Heart left ventricle (tissue), 16 donors: ENCODE measurements around the gene VPS26B. TPM values are rescaled to one million over a fixed set of nuclear protein-coding genes. Genes with fewer than 3 reads are reported as not detected.
"Not testable (repeated sequence)": the region's sequence is repeated elsewhere in the genome, so short reads cannot be mapped to it uniquely, and the experiment has no call there.

Experiments used
- ATAC-seq, 4 donors: fragments of 200-7000 bp; cut with Tn5 transposase; one replicate each; pipeline ENCODE4 v1.9.1; 2020 to 2022; ENCODE audit warnings: moderate library complexity in 4 of 4, mild to moderate bottlenecking in 3 of 4, moderate number of reproducible peaks in 1 of 4
- DNase-seq, 5 donors: peaks; one replicate each; pipeline ENCODE4 v3.0.0-alpha.2; 2020
- H3K27ac ChIP-seq, 12 donors: fragments of 200-600 bp; sonication (generic) in 4 of 12; one replicate each; pipeline versions ENCODE4 v1.5.0 to v1.8.0; 2016 to 2022; ENCODE audit warnings: mild to moderate bottlenecking in 2 of 12
- H3K27me3 ChIP-seq, 9 donors: fragments of 200-600 bp; sonication (generic) in 2 of 9; one replicate each; pipeline versions ENCODE4 v1.5.1 to v1.8.0; 2016 to 2022; ENCODE audit warnings: mild to moderate bottlenecking in 3 of 9
- H3K36me3 ChIP-seq, 9 donors: fragments of 200-600 bp; sonication (generic) in 2 of 9; one replicate each; pipeline versions ENCODE4 v1.5.0 to v1.8.0; 2018 to 2022; ENCODE audit warnings: mild to moderate bottlenecking in 2 of 9
- H3K4me1 ChIP-seq, 12 donors: fragments of 200-600 bp; sonication (generic) in 4 of 12; one replicate each; pipeline versions ENCODE4 v1.5.0 to v1.8.0; 2016 to 2022; ENCODE audit warnings: mild to moderate bottlenecking in 3 of 12
- H3K4me3 ChIP-seq, 12 donors: fragments of 200-600 bp; sonication (generic) in 4 of 12; one replicate each; pipeline versions ENCODE4 v1.5.0 to v1.8.0; 2017 to 2022; ENCODE audit warnings: mild to moderate bottlenecking in 9 of 12, moderate library complexity in 4 of 12
- H3K9me3 ChIP-seq, 12 donors: fragments of 200-600 bp; sonication (generic) in 4 of 12; one replicate each; pipeline versions ENCODE4 v1.5.0 to v1.8.0; 2016 to 2022; ENCODE audit warnings: mild to moderate bottlenecking in 1 of 12
- CTCF ChIP-seq, 12 donors: fragments of 200-600 bp; sonication (generic) in 4 of 12; IDR thresholded peaks; one replicate each; pipeline versions ENCODE4 v1.5.0 to v1.8.0; 2018 to 2022; ENCODE audit warnings: antibody characterized with exemption in 12 of 12, mild to moderate bottlenecking in 5 of 12
- POLR2A ChIP-seq, 2 donors: fragments of 450-650 bp; IDR thresholded peaks; one replicate each; pipeline ENCODE4 v1.6.1; 2017; ENCODE audit warnings: antibody characterized with exemption in 2 of 2, mild to moderate bottlenecking in 2 of 2, moderate library complexity in 2 of 2
- WGBS, 4 donors: extraction: QIAGEN DNeasy Blood & Tissue Kit in 2 of 4; methylation state at CpG; one replicate each; pipeline versions ENCODE4 v1.1.5 to v1.1.7; 2013 to 2018; 5-methylcytosine and 5-hydroxymethylcytosine counted together
- intact Hi-C, 10 donors: fragments of 100-400 bp; cut with DNase I; formaldehyde crosslinking; loops; one replicate each; pipeline versions ENCODE4 v1.11.1 to v1.14.2; 2022
- polyA plus RNA-seq, 2 donors: library from polyadenylated mRNA; stranded (reverse); fragments of 200-250 nt; gene quantifications; one replicate each; pipeline ENCODE4 v1.2.3, GENCODE V29; 2013
- total RNA-seq, 9 donors: library from RNA; depleted of rRNA in 2 of 9; stranded (reverse); fragments of >200 nt in 2 of 9; fragmentation: NEBNext Ultra II Directional in 3 of 9; extraction: Animal tissue kit (Norgen Biotek cat#: 25700) in 3 of 9; gene quantifications; one replicate each; pipeline versions ENCODE4 v1.1.0 to v1.2.4, GENCODE V29; 2016 to 2023
- donor health status: ischemic (EF 13 %, LVEDD 7.1; RV severe dilation, severe dysfunction).
- donor health status: healthy with polysubstance abuse.
- donor health status: DM: no; HTN: yes; CAD: no.
- donor health status: DM: no; HTN: no; CAD: no.
- donor health status: ischemic (EF 25% LVEDD 6.9; RV normal size, moderate dysfunction).
- donor health status: ischemic (EF 25% LVEDD 5.7; RV mildly dilated, moderate dysfunction).
- donor health status: healthy.
- donor health status: DM: yes; HTN: yes; CAD: no.
- donor health status: ischemic (EF 35%, LVEDD 5.7; RV mildly dilated, moderate dysfunction).
- donor health status: nonischemic (EF 11% LVEDD 7.7; RV severe dilation, severe dysfunction).
- donor health status: DM: yes; HTN: yes; CAD: no.
- donor health status: PGD.
- donor health status: ischemic (EF 29% LVEDD 5.4; RV normal size, mild dysfunction).
- donor health status: nonischemic (EF 23%, LVEDD 6.1; RV moderate dilation, normal function).

Gene VPS26B
- total and polyA plus RNA-seq, 11 donors, result 19.6 to 49.6 (median 37.7) TPM

GRCh38 chr11:134181707-134182106, 42.8 kb upstream of the VPS26B start:
- TF ChIP-seq POLR2A (IDR thresholded peaks at IDR 0.05) (no peak), CTCF (IDR thresholded peaks at IDR 0.05) (no peak)
- DNase-seq, result peak in 1 of 5 donors; percentile 29
- peaks cover 0 to 5% (median 0%) of the 10 kb centered on the region in 12 donors for H3K4me1 ChIP-seq
- ATAC-seq, result peak in 3 of 4 donors; percentile 60 to 78 (median 65)
- no peaks in the 10 kb centered on the region for H3K9me3 ChIP-seq
- H3K27ac ChIP-seq, result no peak overlapping the region
- H3K27me3 ChIP-seq, result no peaks in the 10 kb centered on the region
- intact Hi-C loops, result no loop called here
- 56 to 63% (median 63%) methylated on average over 4 of the region's 4 CpGs for WGBS, 4 donors
- peaks cover 0 to 90% (median 56%) of the 10 kb centered on the region in 9 donors for H3K36me3 ChIP-seq
- no peak overlapping the region for H3K4me3 ChIP-seq

DNA sequence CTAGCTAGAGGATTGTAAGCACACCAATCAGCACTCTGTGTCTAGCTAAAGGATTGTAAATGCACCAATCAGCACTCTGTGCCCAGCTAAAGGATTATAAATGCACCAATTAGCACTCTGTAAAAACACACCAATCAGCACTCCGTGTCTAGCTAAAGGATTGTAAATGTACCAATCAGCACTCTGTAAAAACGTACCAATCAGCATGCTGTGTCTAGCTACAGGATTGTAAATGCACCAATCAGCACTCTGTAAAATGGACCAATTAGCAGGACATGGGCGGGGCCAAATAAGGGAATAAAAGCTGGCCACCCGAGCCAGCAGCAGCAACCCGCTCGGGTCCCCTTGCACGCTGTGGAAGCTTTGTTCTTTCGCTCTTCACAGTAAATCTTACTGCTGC, 36.4 kb upstream of the VPS26B start:
- H3K27me3 ChIP-seq, DNase-seq, intact Hi-C loops, H3K4me3 ChIP-seq, H3K9me3 ChIP-seq, ATAC-seq, H3K27ac ChIP-seq, H3K4me1 ChIP-seq: not testable (repeated sequence)
- WGBS, 4 donors, result 97 to 99% (median 98%) methylated on average over 8 of the region's 8 CpGs
- peaks cover 0 to 92% (median 71%) of the 10 kb centered on the region in 9 donors for H3K36me3 ChIP-seq

DNA sequence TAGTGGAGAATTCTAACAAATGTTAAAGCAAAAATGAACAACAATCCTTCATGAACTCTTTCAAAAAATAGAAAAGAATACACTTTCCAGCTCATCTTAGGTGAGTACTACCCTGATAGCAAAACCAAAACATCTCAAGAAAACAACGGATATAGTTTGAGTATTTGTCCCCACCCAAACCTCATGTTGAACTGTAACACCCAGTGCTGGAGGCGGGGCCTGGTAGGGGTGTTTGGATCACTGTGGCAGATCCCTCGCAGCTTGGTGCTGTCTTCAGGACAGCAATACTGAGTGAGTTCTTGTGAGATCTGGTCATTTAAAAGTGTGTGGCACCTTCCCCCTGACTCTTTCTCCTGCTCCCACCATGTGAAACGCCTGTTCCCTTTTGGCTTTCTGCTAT, 27.7 kb upstream of the VPS26B start:
- ATAC-seq, result no peak
- intact Hi-C loops, result no loop called here
- DNase-seq, result no peak
- Histone ChIP-seq H3K27me3 (no peaks in the 10 kb centered on the region), H3K4me3 (no peak overlapping the region), H3K4me1 (no peaks in the 10 kb centered on the region), H3K9me3 (no peaks in the 10 kb centered on the region), H3K27ac (no peak overlapping the region), H3K36me3 (peaks cover 0 to 87% (median 72%) of the 10 kb centered on the region in 9 donors)
- 85 to 94% (median 90%) methylated on average over 4 of the region's 4 CpGs for WGBS, 4 donors
- TF ChIP-seq POLR2A (IDR thresholded peaks at IDR 0.05), result no peak
- no peak for TF ChIP-seq CTCF (IDR thresholded peaks at IDR 0.05)

DNA sequence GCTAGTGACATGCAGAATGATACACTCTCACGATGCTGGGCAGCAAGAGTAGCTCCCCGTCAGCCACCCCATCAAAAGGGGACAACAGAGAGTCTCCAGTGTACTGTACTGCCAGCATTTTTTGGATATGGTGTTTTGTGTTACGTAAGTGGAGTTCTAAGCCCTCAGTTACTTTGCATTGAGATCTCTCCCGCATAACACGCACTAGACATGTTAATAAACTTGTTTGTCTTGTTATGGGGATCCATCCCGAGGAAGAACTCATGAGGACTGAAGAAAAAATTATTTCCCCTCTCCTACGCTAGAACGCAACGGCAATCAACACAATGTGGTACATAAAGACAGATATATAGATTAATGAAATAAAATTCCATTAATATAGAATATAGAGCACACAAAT, 24.9 kb upstream of the VPS26B start:
- no peak overlapping the region for H3K4me3 ChIP-seq
- no peaks in the 10 kb centered on the region for H3K9me3 ChIP-seq
- H3K4me1 ChIP-seq, result no peaks in the 10 kb centered on the region
- H3K36me3 ChIP-seq, result peaks cover 0 to 87% (median 72%) of the 10 kb centered on the region in 9 donors
- no peaks in the 10 kb centered on the region for H3K27me3 ChIP-seq
- DNase-seq (no peak), ATAC-seq (no peak)
- no peak overlapping the region for H3K27ac ChIP-seq
- TF ChIP-seq POLR2A (IDR thresholded peaks at IDR 0.05) (no peak), CTCF (IDR thresholded peaks at IDR 0.05) (no peak)
- WGBS, 4 donors, result 95 to 98% (median 97%) methylated on average over 9 of the region's 9 CpGs
- intact Hi-C loops, result no loop called here

- TF ChIP-seq POLR2A (IDR thresholded peaks at IDR 0.05) (no peak), CTCF (IDR thresholded peaks at IDR 0.05) (no peak)
- DNase-seq, result no peak
- H3K4me1 ChIP-seq, result no peaks in the 10 kb centered on the region
- WGBS, 4 donors, result 92 to 98% (median 96%) methylated on average over 6 of the region's 6 CpGs
- no peaks in the 10 kb centered on the region for H3K27me3 ChIP-seq
- no peak overlapping the region for H3K4me3 ChIP-seq
- intact Hi-C loops, result no loop called here
- no peak overlapping the region for H3K27ac ChIP-seq
- H3K36me3 ChIP-seq, result peaks cover 0 to 87% (median 74%) of the 10 kb centered on the region in 9 donors
- no peaks in the 10 kb centered on the region for H3K9me3 ChIP-seq
- no peak for ATAC-seq
These were observed 23.8 kb upstream of the VPS26B start for GRCh38 chr11:134200688-134201087.
